GM19193 (cell line): ENCODE data around the gene PCBP2.
A peak's percentile ranks its signal among the peaks of the same experiment; 100 is the strongest.

Source experiments
- POLR2A ChIP-seq: IDR thresholded peaks from 4 replicates; pipeline ENCODE4 v1.6.1; 2011; ENCODE audit not compliant: insufficient read depth, insufficient read length; ENCODE audit errors: extremely low read depth

PCBP2 gene

GRCh38 chr12:53498235-53498630 is 46.3 kb downstream of the PCBP2 start:
- TF ChIP-seq POLR2A, result no peak

GRCh38 chr12:53499266-53500141 is 47.6 kb downstream of the PCBP2 start, which contains the start of gene MAP3K12:
Gene MAP3K12 (minus strand): TSS chr12:53499458. CDS start chr12:53487391, 12,067 bp downstream.
- no peak for TF ChIP-seq POLR2A

GRCh38 chr12:53500142-53500775 is 48.4 kb downstream of the PCBP2 start:
- TF ChIP-seq POLR2A, result peak; percentile 68

GRCh38 chr12:53500776-53501614 is 49.1 kb downstream of the PCBP2 start, which contains the start of gene TARBP2:
Gene TARBP2 (plus strand): TSS chr12:53501283. CDS start chr12:53501409, 126 bp downstream.
- peak; percentile 87 for TF ChIP-seq POLR2A

- TF ChIP-seq POLR2A, result no peak
These were observed 49.8 kb downstream of the PCBP2 start for GRCh38 chr12:53501615-53502181.

GRCh38 chr12:53502331-53502730 is 50.4 kb downstream of the PCBP2 start:
- TF ChIP-seq POLR2A, result no peak

GRCh38 chr12:53502983-53503728 is 51.3 kb downstream of the PCBP2 start:
- no peak for TF ChIP-seq POLR2A

- no peak for TF ChIP-seq POLR2A
These were observed 52.4 kb downstream of the PCBP2 start for GRCh38 chr12:53504004-53504920.

- no peak for TF ChIP-seq POLR2A
These were observed 53.2 kb downstream of the PCBP2 start for GRCh38 chr12:53505086-53505485.

GRCh38 chr12:53505555-53506449 is 53.9 kb downstream of the PCBP2 start:
- TF ChIP-seq POLR2A, result no peak

- peak; percentile 25 for TF ChIP-seq POLR2A
These were observed 54.5 kb downstream of the PCBP2 start for GRCh38 chr12:53506450-53506785.

GRCh38 chr12:53506881-53507602 is 55.1 kb downstream of the PCBP2 start, which contains the start of gene NPFF:
Gene NPFF (minus strand): TSS chr12:53507484. CDS start chr12:53507474, 10 bp downstream.
- no peak for TF ChIP-seq POLR2A

GRCh38 chr12:53507603-53507885 is 55.6 kb downstream of the PCBP2 start:
- TF ChIP-seq POLR2A, result no peak
